Lower leg skin (tissue), 3 donors: Measurements from ENCODE around the gene NLRP13.

Experiments used
- CTCF ChIP-seq, 3 donors: fragments of 450-650 bp; IDR thresholded peaks; one replicate each; pipeline ENCODE4 v1.5.1; 2016; ENCODE audit warnings: antibody characterized with exemption in 3 of 3, mild to moderate bottlenecking in 3 of 3, moderate library complexity in 2 of 3
- POLR2A ChIP-seq, 2 donors: fragments of 450-650 bp; IDR thresholded peaks; one replicate each; pipeline ENCODE4 v1.6.1; 2016 to 2017; ENCODE audit warnings: antibody characterized with exemption in 2 of 2, mild to moderate bottlenecking in 1 of 2, moderate library complexity in 1 of 2

- TF ChIP-seq CTCF (IDR thresholded peaks at IDR 0.05) (no peak), POLR2A (IDR thresholded peaks at IDR 0.05) (no peak)
Observed at GRCh38 chr19:55973982-55974381, 41.8 kb upstream of the NLRP13 start.
